ENCODE results near the gene SLC43A3.

- TF ChIP-seq CTCF (IDR thresholded peaks at IDR 0.05) (no peak), POLR2AphosphoS5 (IDR thresholded peaks at IDR 0.05) (no peak)
Observed at GRCh38 chr11:57361926-57362325, 65.0 kb downstream of the SLC43A3 start.
